Osteoblast (primary cell): ENCODE measurements around the gene RBM23. TPM values are rescaled to one million over a fixed set of nuclear protein-coding genes. Genes with fewer than 3 reads are reported as not detected.

Source experiments
- DNase-seq: peaks from one replicate; pipeline ENCODE4 v3.0.0; 2011; ENCODE audit warnings: low spot score, mixed read lengths; ENCODE audit not compliant: insufficient read length; ENCODE audit errors: missing footprints
- H2AFZ ChIP-seq: 2 replicates; pipeline ENCODE4 v1.6.0; 2011; ENCODE audit warnings: mild to moderate bottlenecking, low read length
- H3K27ac ChIP-seq: 2 replicates; pipeline ENCODE4 v1.5.1; 2011; ENCODE audit warnings: mild to moderate bottlenecking, low read depth, low read length, moderate library complexity
- H3K27me3 ChIP-seq: 2 replicates; pipeline ENCODE4 v1.6.0; 2012; ENCODE audit warnings: mild to moderate bottlenecking, control low read depth, inconsistent platforms, low read length, moderate library complexity; ENCODE audit not compliant: insufficient read depth
- H3K36me3 ChIP-seq: 2 replicates; pipeline ENCODE4 v1.5.1; 2011; ENCODE audit warnings: mild to moderate bottlenecking, low read length, control low read depth, moderate library complexity; ENCODE audit not compliant: insufficient read depth
- H3K4me1 ChIP-seq: 2 replicates; pipeline ENCODE4 v1.5.1; 2011; ENCODE audit warnings: mild to moderate bottlenecking, low read length, control low read depth, moderate library complexity; ENCODE audit not compliant: insufficient read depth
- H3K4me2 ChIP-seq: 2 replicates; pipeline ENCODE4 v1.6.0; 2011; ENCODE audit warnings: mild to moderate bottlenecking, low read length; ENCODE audit not compliant: insufficient read depth
- H3K4me3 ChIP-seq: fragments of 200-600 bp; sonication (generic); 3 replicates; pipeline ENCODE4 v1.5.1; 2012; ENCODE audit warnings: mild to moderate bottlenecking, low read length, inconsistent platforms; ENCODE audit not compliant: insufficient read depth
- H3K79me2 ChIP-seq: 2 replicates; pipeline ENCODE4 v1.6.0; 2012; ENCODE audit warnings: mild to moderate bottlenecking, low read length, control low read depth, inconsistent platforms; ENCODE audit not compliant: insufficient read depth
- H3K9me3 ChIP-seq: 2 replicates; pipeline ENCODE4 v1.5.1; 2011; ENCODE audit warnings: low read depth, low read length, control low read depth
- H4K20me1 ChIP-seq: 2 replicates; pipeline ENCODE4 v1.6.0; 2012; ENCODE audit warnings: mild to moderate bottlenecking, low read length, control low read depth; ENCODE audit not compliant: insufficient read depth
- total RNA-seq: library from RNA; depleted of rRNA; stranded (reverse); fragments of >200 nt; gene quantifications from 2 replicates; pipeline ENCODE4 v1.2.3, GENCODE V29; 2012
- TF ChIP-seq, protein P1 (sequence below): IDR thresholded peaks from 2 replicates; pipeline ENCODE4 v1.5.1; 2011; ENCODE audit warnings: mild to moderate bottlenecking, low read depth, low read length, moderate library complexity; ENCODE audit errors: extremely low read depth

Gene RBM23
- total RNA-seq, 1 donor, result 98.1 TPM

DNA sequence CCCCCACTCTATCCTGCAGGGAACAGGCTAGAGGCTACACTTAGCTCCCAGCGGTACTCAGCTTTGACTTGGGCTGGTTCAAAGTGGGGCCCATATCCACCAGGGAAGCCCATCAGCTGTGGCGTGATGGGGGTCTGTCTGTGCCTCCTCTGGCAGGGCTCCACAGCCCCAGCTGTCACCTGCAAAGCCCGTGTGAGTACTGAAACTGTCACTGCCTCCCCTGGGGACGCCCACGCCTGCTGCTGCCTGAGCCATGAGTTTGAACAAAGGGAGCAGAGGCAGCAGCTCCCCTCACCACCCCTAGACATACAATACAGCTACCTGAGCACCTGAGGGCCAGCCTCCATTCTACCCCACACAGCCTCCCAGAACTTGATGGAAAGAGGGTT is 31.0 kb downstream of the RBM23 start:
- H3K4me3 ChIP-seq, result peak overlapping the region; percentile 66
- no peaks in the 10 kb centered on the region for H3K27me3 ChIP-seq
- H3K9me3 ChIP-seq, result no peaks in the 10 kb centered on the region
- peaks cover 8% of the 10 kb centered on the region for H3K4me1 ChIP-seq
- DNase-seq, result no peak
- H3K79me2 ChIP-seq, result peaks cover 4% of the 10 kb centered on the region
- TF ChIP-seq, protein P1, sequence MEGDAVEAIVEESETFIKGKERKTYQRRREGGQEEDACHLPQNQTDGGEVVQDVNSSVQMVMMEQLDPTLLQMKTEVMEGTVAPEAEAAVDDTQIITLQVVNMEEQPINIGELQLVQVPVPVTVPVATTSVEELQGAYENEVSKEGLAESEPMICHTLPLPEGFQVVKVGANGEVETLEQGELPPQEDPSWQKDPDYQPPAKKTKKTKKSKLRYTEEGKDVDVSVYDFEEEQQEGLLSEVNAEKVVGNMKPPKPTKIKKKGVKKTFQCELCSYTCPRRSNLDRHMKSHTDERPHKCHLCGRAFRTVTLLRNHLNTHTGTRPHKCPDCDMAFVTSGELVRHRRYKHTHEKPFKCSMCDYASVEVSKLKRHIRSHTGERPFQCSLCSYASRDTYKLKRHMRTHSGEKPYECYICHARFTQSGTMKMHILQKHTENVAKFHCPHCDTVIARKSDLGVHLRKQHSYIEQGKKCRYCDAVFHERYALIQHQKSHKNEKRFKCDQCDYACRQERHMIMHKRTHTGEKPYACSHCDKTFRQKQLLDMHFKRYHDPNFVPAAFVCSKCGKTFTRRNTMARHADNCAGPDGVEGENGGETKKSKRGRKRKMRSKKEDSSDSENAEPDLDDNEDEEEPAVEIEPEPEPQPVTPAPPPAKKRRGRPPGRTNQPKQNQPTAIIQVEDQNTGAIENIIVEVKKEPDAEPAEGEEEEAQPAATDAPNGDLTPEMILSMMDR, result no peak
- H3K36me3 ChIP-seq, result no peaks in the 10 kb centered on the region
- H4K20me1 ChIP-seq, result no peaks in the 10 kb centered on the region
- no peak overlapping the region for H2AFZ ChIP-seq
- H3K4me2 ChIP-seq, result peak overlapping the region; percentile 83
- no peak overlapping the region for H3K27ac ChIP-seq

DNA sequence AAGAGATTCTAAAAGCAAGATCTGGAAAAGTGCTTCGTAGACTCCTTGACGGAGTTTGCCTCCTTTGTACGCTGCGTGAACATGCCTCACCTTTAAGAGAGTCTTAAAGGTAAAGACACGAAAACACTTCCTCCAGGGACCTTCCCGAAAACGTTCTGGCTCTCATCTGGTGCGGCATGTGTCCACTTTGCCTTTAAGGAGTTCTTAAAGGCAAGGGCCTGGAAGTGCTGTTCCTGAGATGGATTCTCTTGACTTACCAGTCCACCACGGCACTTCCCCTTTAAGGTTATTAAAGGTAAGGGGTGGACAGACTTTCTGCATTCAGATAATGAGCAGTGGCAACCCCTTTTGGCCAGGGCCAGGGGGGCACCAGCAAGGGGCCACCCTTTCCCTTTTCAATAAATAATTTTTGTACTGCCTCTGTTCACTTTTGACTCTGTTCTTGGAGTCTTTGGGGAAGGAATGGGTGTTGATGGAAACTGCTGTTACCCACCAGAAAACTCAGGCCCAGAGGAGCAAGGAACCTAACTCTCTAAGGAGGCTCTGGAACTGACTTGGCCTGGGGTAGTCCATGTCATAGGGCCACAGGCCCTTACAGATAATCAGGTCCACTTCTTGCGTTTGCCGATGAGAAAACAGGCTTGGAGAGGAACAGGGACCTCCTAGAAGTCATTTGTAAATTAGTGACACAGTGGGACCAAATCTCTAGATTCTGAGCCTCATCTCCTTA is 31.5 kb downstream of the RBM23 start:
- TF ChIP-seq, protein P1, result no peak
- Histone ChIP-seq H3K79me2 (peaks cover 4% of the 10 kb centered on the region), H2AFZ (peak overlapping the region; percentile 59), H3K4me2 (peak overlapping the region; percentile 83), H3K27ac (peak overlapping the region; percentile 2), H3K9me3 (no peaks in the 10 kb centered on the region), H3K36me3 (no peaks in the 10 kb centered on the region), H4K20me1 (no peaks in the 10 kb centered on the region), H3K4me1 (peaks cover 8% of the 10 kb centered on the region), H3K27me3 (no peaks in the 10 kb centered on the region), H3K4me3 (peak overlapping the region; percentile 66)
- DNase-seq, result peak; percentile 90

DNA sequence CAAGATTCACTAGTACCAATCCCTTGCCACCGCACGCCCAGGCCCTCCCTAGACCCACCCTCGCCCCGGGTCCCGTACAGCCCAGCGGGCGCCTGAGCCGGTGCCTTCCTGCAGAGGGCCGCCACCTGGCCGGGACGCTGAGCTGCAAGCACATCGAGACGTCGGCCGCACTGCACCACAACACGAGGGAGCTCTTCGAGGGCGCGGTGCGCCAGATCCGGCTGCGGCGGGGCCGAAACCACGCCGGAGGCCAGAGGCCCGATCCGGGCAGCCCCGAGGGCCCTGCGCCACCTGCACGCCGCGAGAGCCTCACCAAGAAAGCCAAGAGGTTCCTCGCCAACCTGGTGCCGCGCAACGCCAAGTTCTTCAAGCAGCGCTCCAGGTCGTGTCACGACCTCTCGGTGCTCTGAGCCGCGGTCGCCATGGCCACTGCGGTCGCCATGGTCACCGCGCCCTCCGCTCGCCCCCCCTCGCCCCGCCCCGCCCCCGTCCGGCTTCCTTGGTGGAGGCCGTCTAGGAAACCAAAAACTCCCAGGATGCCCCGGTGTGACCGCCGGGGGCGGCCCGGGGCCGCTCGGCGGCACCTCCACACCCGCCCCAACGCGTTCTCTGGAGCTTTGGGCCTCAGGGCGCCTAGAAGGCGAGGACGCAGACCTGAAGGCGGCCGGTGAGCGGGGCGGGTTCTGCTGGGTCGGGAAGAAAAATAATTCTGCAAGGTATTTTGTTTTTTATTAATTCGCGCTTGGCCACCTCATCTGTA is 32.3 kb downstream of the RBM23 start:
- Histone ChIP-seq H3K27ac (peak overlapping the region; percentile 2), H3K4me3 (peak overlapping the region; percentile 66), H2AFZ (peak overlapping the region; percentile 84), H3K9me3 (no peaks in the 10 kb centered on the region), H4K20me1 (no peaks in the 10 kb centered on the region), H3K4me2 (peak overlapping the region; percentile 83), H3K79me2 (peaks cover 4% of the 10 kb centered on the region), H3K36me3 (no peaks in the 10 kb centered on the region), H3K4me1 (peaks cover 8% of the 10 kb centered on the region), H3K27me3 (no peaks in the 10 kb centered on the region)
- peak; percentile 96 for DNase-seq
- TF ChIP-seq, protein P1, result no peak

DNA sequence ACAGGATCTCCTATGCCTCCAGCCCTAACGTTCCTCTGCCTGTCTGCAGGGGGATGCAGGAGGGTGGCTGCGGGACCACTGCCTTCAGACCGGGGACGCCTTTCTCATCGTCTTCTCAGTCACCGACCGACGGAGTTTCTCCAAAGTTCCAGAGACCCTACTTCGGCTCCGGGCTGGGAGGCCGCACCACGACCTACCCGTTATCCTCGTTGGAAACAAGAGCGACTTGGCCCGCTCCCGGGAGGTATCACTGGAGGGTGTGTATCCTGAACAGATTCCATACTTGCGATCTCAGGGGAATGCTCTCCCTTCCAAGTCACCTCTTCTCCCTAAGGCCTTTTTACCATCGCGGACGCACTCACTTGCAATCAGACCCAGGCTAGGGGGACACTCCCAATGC is 33.0 kb downstream of the RBM23 start:
- peaks cover 8% of the 10 kb centered on the region for H3K4me1 ChIP-seq
- H3K27ac ChIP-seq, result no peak overlapping the region
- H3K4me3 ChIP-seq, result no peak overlapping the region
- no peaks in the 10 kb centered on the region for H4K20me1 ChIP-seq
- peaks cover 4% of the 10 kb centered on the region for H3K79me2 ChIP-seq
- H3K36me3 ChIP-seq, result no peaks in the 10 kb centered on the region
- TF ChIP-seq, protein P1, result no peak
- H3K27me3 ChIP-seq, result no peaks in the 10 kb centered on the region
- peak overlapping the region; percentile 84 for H2AFZ ChIP-seq
- no peaks in the 10 kb centered on the region for H3K9me3 ChIP-seq
- no peak for DNase-seq
- H3K4me2 ChIP-seq, result peak overlapping the region; percentile 83
